ENCODE data around the gene LMO2.

The LMO2 gene

GRCh38 chr11:33881651-33882503 is 10.0 kb downstream of the LMO2 start:
- H3K4me3 ChIP-seq (ENCODE audit: low read length): no peak overlapping the region
- DNase-seq (ENCODE audit: low read depth): no peak
- TF ChIP-seq CTCF (conservative IDR thresholded peaks at IDR 0.05; ENCODE audit: low read length): no peak

- no peak overlapping the region for H3K4me3 ChIP-seq (ENCODE audit: low read length)
- no peak for TF ChIP-seq CTCF (conservative IDR thresholded peaks at IDR 0.05; ENCODE audit: low read length)
- DNase-seq (ENCODE audit: low read depth): no peak
These were observed 10.9 kb downstream of the LMO2 start for GRCh38 chr11:33880979-33881378.

- no peak for DNase-seq (ENCODE audit: low read depth)
- H3K4me3 ChIP-seq (ENCODE audit: low read length): no peak overlapping the region
- no peak for TF ChIP-seq CTCF (conservative IDR thresholded peaks at IDR 0.05; ENCODE audit: low read length)
These were observed 12.5 kb downstream of the LMO2 start for GRCh38 chr11:33879375-33879774.

- H3K4me3 ChIP-seq (ENCODE audit: low read length): no peak overlapping the region
- DNase-seq (ENCODE audit: low read depth): no peak
- TF ChIP-seq CTCF (conservative IDR thresholded peaks at IDR 0.05; ENCODE audit: low read length): no peak
These were observed 14.8 kb downstream of the LMO2 start for GRCh38 chr11:33877038-33877437.

- no peak overlapping the region for H3K4me3 ChIP-seq (ENCODE audit: low read length)
- no peak for TF ChIP-seq CTCF (conservative IDR thresholded peaks at IDR 0.05; ENCODE audit: low read length)
- no peak for DNase-seq (ENCODE audit: low read depth)
These were observed 16.1 kb downstream of the LMO2 start for GRCh38 chr11:33875621-33876294.

GRCh38 chr11:33874910-33875490 is 16.9 kb downstream of the LMO2 start:
- H3K4me3 ChIP-seq (ENCODE audit: low read length): no peak overlapping the region
- DNase-seq (ENCODE audit: low read depth): no peak
- no peak for TF ChIP-seq CTCF (conservative IDR thresholded peaks at IDR 0.05; ENCODE audit: low read length)

Data from AG10803 (cell line).